Smooth muscle cell (in vitro differentiated cells): ENCODE results near the gene MSANTD2. TPM values are rescaled to one million over a fixed set of nuclear protein-coding genes. Genes with fewer than 3 reads are reported as not detected.

Experiments
- DNase-seq: peaks from one replicate; lab custom pipeline; 2025; ENCODE audit not compliant: unreplicated experiment; lab: John Stamatoyannopoulos, UW
- H2AFZ ChIP-seq: fragments of 200-600 bp; sonication (generic); 2 replicates; pipeline ENCODE4 v1.6.0; 2016; ENCODE audit warnings: antibody characterized with exemption, low read depth, mild to moderate bottlenecking
- H3F3A ChIP-seq: fragments of 200-600 bp; sonication (generic); 2 replicates; pipeline ENCODE4 v1.6.0; 2017; ENCODE audit warnings: antibody characterized with exemption, low read depth
- H3K27ac ChIP-seq: fragments of 200-600 bp; sonication (generic); 2 replicates; pipeline ENCODE4 v1.5.1; 2016; ENCODE audit warnings: low read depth, mild to moderate bottlenecking
- H3K27me3 ChIP-seq: fragments of 200-600 bp; sonication (generic); 2 replicates; pipeline ENCODE4 v1.6.1; 2016; ENCODE audit warnings: low read depth, mild to moderate bottlenecking
- H3K36me3 ChIP-seq: fragments of 200-600 bp; sonication (generic); 2 replicates; pipeline ENCODE4 v1.5.1; 2016; ENCODE audit warnings: low read depth
- H3K4me1 ChIP-seq: fragments of 200-600 bp; sonication (generic); 2 replicates; pipeline ENCODE4 v1.5.1; 2016; ENCODE audit warnings: low read depth
- H3K4me2 ChIP-seq: fragments of 200-600 bp; sonication (generic); 2 replicates; pipeline ENCODE4 v1.6.0; 2016; ENCODE audit warnings: mild to moderate bottlenecking
- H3K4me3 ChIP-seq: fragments of 200-600 bp; sonication (generic); 2 replicates; pipeline ENCODE4 v1.5.1; 2016; ENCODE audit warnings: mild to moderate bottlenecking
- H3K79me2 ChIP-seq: fragments of 200-600 bp; sonication (generic); 2 replicates; pipeline ENCODE4 v1.6.0; 2016; ENCODE audit warnings: low read depth, mild to moderate bottlenecking
- H3K9ac ChIP-seq: fragments of 200-600 bp; sonication (generic); 2 replicates; pipeline ENCODE4 v1.6.0; 2016; ENCODE audit warnings: low read depth
- H3K9me3 ChIP-seq: fragments of 200-600 bp; sonication (generic); replicated peaks from 2 replicates; pipeline ENCODE4 v1.5.1; 2016; ENCODE audit warnings: low read depth
- H4K20me1 ChIP-seq: fragments of 200-600 bp; sonication (generic); 2 replicates; pipeline ENCODE4 v1.6.0; 2016; ENCODE audit warnings: low read depth
- CTCF ChIP-seq: fragments of 200-600 bp; sonication (generic); IDR thresholded peaks from 2 replicates; pipeline ENCODE4 v1.5.1; 2017; ENCODE audit warnings: borderline replicate concordance, mild to moderate bottlenecking, antibody characterized with exemption; ENCODE audit not compliant: insufficient read depth, poor library complexity, severe bottlenecking
- WGBS: methylation state at CpG from one replicate; pipeline ENCODE4 v1.1.7; 2016; ENCODE audit warnings: low lambda C conversion rate; 5-methylcytosine and 5-hydroxymethylcytosine counted together
- polyA plus RNA-seq: library from polyadenylated mRNA; unstranded; fragments of >200 nt; fragmentation: Nextera tagmentation; extraction: Ambion mirVana; gene quantifications from 2 replicates; pipeline ENCODE4 v1.2.1, GENCODE V29; 2016
- total RNA-seq: library from RNA; depleted of rRNA; stranded (reverse); fragments of >200 nt; gene quantifications from 2 replicates; pipeline ENCODE4 v1.2.3, GENCODE V29; 2014

The MSANTD2 gene
- total and polyA plus RNA-seq, 2 experiments from 2014 or later, result 13.6 to 18.8 TPM

- H2AFZ ChIP-seq, result no peak overlapping the region
- DNase-seq, result no peak
- no peak overlapping the region for H3K4me2 ChIP-seq
- no peaks in the 10 kb centered on the region for H3F3A ChIP-seq
- H3K27me3 ChIP-seq, result peaks cover 100% of the 10 kb centered on the region
- no peak overlapping the region for H3K9ac ChIP-seq
- no peaks in the 10 kb centered on the region for H3K36me3 ChIP-seq
- H3K27ac ChIP-seq, result no peak overlapping the region
- peaks cover 15% of the 10 kb centered on the region for H3K4me1 ChIP-seq
- WGBS, result 53% methylated on average over 14 of the region's 14 CpGs
- no peaks in the 10 kb centered on the region for H3K79me2 ChIP-seq
- no peak for TF ChIP-seq CTCF
- no peaks in the 10 kb centered on the region for H3K9me3 ChIP-seq
- H4K20me1 ChIP-seq, result no peaks in the 10 kb centered on the region
- no peak overlapping the region for H3K4me3 ChIP-seq
Measured at GRCh38 chr11:124747406-124748099, 52.7 kb downstream of the MSANTD2 start.

DNA sequence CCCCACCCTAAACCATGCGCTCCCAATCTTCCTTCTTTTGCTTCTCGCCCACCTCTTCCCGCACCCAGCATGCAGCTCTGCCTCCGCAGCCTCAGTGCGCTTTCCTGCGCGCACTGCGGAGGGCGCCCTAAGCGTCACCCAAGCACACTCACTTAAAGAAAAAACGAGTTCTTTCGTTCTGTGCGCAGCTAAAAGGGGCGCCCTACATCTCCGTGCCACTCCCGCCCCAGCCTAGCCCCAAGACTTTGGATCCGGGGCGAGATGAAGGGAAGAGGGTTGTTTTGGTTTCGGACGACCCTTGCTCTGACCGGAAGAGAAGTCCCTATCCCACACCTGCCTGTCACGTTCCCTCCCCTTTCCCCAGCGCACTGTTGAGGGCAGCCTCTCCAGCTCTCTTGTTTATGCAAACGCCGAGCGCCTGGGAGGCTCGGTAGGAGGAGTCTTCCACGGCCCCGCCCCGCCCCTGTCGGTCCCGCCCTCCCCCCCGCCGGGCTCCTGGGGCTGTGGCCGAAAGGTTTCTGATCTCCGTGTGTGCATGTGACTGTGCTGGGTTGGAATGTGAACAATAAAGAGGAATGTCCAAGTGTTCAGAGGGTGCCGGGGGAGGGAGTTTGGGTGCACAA is 53.5 kb downstream of the MSANTD2 start:
- H3K27me3 ChIP-seq, result peaks cover 100% of the 10 kb centered on the region

GRCh38 chr11:124745835-124746620 is 54.2 kb downstream of the MSANTD2 start:
- 2% methylated on average over 38 of the region's 41 CpGs for WGBS
- peaks cover 15% of the 10 kb centered on the region for H3K4me1 ChIP-seq
- no peak overlapping the region for H3K27ac ChIP-seq

More for the DNA sequence above, 53.5 kb downstream of the MSANTD2 start:
- Histone ChIP-seq H2AFZ (peak overlapping the region; percentile 46), H3K9me3 (no peaks in the 10 kb centered on the region), H3K27ac (no peak overlapping the region), H3F3A (no peaks in the 10 kb centered on the region), H3K36me3 (no peaks in the 10 kb centered on the region), H4K20me1 (no peaks in the 10 kb centered on the region), H3K79me2 (no peaks in the 10 kb centered on the region), H3K4me1 (peaks cover 15% of the 10 kb centered on the region), H3K4me2 (peak overlapping the region; percentile 90), H3K4me3 (peak overlapping the region; percentile 61), H3K9ac (no peak overlapping the region)
- TF ChIP-seq CTCF, result peak; percentile 37
- 3% methylated on average over 35 of the region's 37 CpGs for WGBS
- no peak for DNase-seq

More at GRCh38 chr11:124745835-124746620, 54.2 kb downstream of the MSANTD2 start:
- H3K4me3 ChIP-seq, result peak overlapping the region; percentile 61
- H3K9me3 ChIP-seq, result no peaks in the 10 kb centered on the region
- H3K4me2 ChIP-seq, result peak overlapping the region; percentile 90
- peaks cover 100% of the 10 kb centered on the region for H3K27me3 ChIP-seq
- no peaks in the 10 kb centered on the region for H3K36me3 ChIP-seq
- no peak overlapping the region for H3K9ac ChIP-seq
- H3F3A ChIP-seq, result no peaks in the 10 kb centered on the region
- DNase-seq, result no peak
- peak overlapping the region; percentile 46 for H2AFZ ChIP-seq
- TF ChIP-seq CTCF, result no peak
- H4K20me1 ChIP-seq, result no peaks in the 10 kb centered on the region
- H3K79me2 ChIP-seq, result no peaks in the 10 kb centered on the region
